KOPT-K1 (cell line): ENCODE measurements around the gene NKPD1.

Experiments used
- H3K27ac ChIP-seq: fragments of 200-600 bp; sonication (generic); 2 replicates; pipeline ENCODE4 v1.5.1; 2016; ENCODE audit warnings: antibody characterized with exemption, mild to moderate bottlenecking, low read depth, low read length; ENCODE audit not compliant: poor library complexity, severe bottlenecking
- H3K36me3 ChIP-seq: fragments of 200-600 bp; sonication (generic); 2 replicates; pipeline ENCODE4 v1.5.1; 2017; ENCODE audit warnings: antibody characterized with exemption, mild to moderate bottlenecking, low read length, moderate library complexity; ENCODE audit not compliant: insufficient read depth
- H3K9me3 ChIP-seq: fragments of 200-600 bp; sonication (generic); 2 replicates; pipeline ENCODE4 v1.5.1; 2017; ENCODE audit warnings: antibody characterized with exemption, low read length, mild to moderate bottlenecking; ENCODE audit not compliant: insufficient read depth, poor library complexity, severe bottlenecking

NKPD1 gene

GRCh38 chr19:45160870-45161737 is at the start of gene NKPD1:
TSS of gene NKPD1 (minus strand) at chr19:45160982. CDS start at chr19:45160150, 832 bp downstream.
- Histone ChIP-seq H3K9me3 (no peaks in the 10 kb centered on the region), H3K36me3 (no peaks in the 10 kb centered on the region), H3K27ac (no peak within 1 kb of the TSS)

GRCh38 chr19:45206328-45206727 is 45.5 kb upstream of the NKPD1 start:
- Histone ChIP-seq H3K9me3 (no peaks in the 10 kb centered on the region), H3K36me3 (no peaks in the 10 kb centered on the region), H3K27ac (no peak overlapping the region)

DNA sequence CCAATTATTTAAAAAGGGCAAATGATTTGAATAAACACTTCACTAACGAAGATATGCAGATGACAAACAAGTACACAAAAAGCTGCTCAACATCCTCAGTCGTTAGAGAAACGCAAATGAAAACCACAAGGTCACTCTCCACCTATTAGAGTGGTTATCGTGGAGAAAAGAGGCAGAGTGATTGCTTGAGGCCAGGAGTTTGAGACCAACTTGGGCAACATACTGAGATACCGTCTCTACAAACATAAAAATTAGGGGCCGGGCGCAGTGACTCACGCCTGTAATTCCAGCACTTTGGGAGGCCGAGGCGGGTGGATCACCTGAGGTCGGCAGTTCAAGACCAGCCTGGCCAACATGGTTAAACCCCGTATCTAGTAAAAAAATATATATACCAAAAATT is 45.0 kb upstream of the NKPD1 start:
- Histone ChIP-seq H3K27ac (no peak overlapping the region), H3K36me3 (no peaks in the 10 kb centered on the region), H3K9me3 (no peaks in the 10 kb centered on the region)

- Histone ChIP-seq H3K9me3 (no peaks in the 10 kb centered on the region), H3K27ac (no peak overlapping the region), H3K36me3 (no peaks in the 10 kb centered on the region)
Observed at GRCh38 chr19:45202637-45203036, 41.9 kb upstream of the NKPD1 start.

DNA sequence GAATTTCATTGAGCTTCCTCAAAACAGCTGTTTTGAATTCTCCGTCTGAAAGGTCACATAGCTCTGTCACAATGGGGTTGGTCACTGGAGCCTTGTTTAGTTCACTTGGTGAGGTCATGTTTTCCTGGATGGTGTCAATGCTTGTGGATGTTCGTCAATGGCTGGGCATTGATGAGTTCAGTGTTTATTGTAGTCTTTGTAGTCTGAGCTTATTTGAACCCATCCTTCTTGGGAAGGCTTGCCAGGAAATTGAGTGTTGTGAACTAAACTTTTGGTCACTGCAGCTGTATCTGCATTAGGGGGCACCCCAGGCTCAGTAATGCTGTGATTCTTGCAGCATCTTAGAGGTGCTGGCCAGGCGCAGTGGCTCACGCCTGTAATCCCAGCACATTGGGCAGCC is 39.8 kb upstream of the NKPD1 start:
- no peak overlapping the region for H3K27ac ChIP-seq
- H3K9me3 ChIP-seq = no peaks in the 10 kb centered on the region
- no peaks in the 10 kb centered on the region for H3K36me3 ChIP-seq

DNA sequence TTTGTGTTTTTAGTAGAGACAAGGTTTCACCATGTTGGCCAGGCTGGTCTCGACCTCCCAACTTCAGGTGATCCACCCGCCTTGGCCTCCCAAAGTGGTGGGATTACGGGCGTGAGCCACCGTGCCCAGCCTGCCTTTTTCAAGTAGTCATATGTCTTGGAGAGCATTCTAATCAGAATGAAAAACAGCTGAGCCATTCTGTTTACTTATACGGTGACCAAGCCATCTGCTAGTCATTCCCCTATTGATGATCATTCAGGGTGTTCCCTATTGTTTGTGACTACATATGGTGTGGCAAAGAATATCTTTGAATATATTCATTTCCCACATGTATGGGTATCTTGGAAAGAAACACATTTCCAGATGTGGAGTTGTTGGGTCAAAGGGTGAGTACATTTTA is 35.0 kb upstream of the NKPD1 start:
- Histone ChIP-seq H3K36me3 (no peaks in the 10 kb centered on the region), H3K27ac (no peak overlapping the region), H3K9me3 (no peaks in the 10 kb centered on the region)

DNA sequence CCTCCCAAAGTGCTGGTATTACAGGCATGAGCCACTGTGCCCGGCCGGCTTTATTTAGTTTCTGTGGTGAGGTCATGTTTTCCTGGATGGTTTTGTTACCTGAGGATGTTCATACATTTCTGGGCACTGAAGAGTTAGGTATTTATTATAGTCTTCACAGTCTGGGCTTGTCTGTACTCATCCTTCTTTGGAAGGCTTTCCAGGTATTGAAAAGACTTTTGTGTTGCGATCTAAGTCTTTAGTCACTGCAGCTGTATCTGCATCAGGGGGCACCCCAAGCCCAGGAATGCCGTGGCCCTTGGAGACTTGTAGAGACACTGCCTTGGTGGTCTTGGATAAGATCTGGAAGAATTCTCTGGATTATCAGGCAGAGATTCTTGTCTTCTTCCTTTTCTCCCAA is 30.6 kb upstream of the NKPD1 start:
- Histone ChIP-seq H3K27ac (no peak overlapping the region), H3K9me3 (no peaks in the 10 kb centered on the region), H3K36me3 (no peaks in the 10 kb centered on the region)

DNA sequence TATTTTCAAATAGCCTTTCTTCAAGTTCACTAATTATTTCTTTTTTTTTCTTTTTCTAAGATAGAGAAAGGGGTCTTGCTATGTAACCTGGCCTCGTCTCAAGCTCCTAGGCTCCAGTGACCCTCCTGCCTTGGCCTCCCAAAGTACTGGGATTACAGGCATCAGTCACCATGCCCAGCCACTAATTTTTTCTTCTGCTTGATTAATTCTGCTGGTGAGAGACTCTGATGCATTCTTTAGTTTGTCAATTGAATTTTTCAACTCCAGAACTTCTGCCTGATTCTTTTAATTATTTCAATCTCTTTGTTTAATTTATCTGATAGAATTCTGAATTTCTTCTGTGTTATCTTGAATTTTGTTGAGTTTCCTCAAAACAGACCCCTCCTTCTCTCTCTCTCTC is 29.2 kb upstream of the NKPD1 start:
- Histone ChIP-seq H3K27ac (no peak overlapping the region), H3K36me3 (no peaks in the 10 kb centered on the region), H3K9me3 (no peaks in the 10 kb centered on the region)

DNA sequence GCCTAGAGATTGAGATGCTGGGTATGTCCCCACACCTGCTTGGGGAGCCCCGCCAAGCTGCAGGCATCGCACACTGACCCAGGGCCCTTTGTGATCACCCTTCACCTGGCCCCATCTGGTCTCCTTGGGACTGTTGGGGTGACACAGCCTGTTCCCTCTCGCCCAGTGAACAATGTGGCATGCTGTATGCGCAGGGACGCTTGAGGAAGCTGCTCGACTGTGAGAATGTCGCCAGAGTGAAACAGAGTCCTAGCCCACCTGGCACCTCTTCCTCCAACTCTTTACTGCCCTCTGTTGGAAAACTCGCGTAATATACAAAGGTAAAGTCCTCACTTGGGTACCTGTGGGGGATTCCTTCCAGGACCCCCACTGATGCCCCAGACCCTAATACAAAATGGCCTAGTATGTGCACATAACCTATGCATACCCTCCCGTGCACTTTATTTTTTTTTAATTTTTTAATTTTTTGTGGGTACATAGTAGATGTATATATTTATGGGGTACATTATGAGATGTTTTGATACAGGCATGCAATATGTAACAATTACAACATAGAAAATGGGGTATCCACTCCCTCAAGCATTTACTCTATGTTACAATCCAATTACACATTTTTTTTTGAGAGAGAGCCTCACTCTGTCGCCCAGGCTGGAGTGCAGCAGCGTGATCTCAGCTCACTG is 26.8 kb upstream of the NKPD1 start:
- no peaks in the 10 kb centered on the region for H3K36me3 ChIP-seq
- H3K9me3 ChIP-seq = no peaks in the 10 kb centered on the region
- H3K27ac ChIP-seq = no peak overlapping the region

DNA sequence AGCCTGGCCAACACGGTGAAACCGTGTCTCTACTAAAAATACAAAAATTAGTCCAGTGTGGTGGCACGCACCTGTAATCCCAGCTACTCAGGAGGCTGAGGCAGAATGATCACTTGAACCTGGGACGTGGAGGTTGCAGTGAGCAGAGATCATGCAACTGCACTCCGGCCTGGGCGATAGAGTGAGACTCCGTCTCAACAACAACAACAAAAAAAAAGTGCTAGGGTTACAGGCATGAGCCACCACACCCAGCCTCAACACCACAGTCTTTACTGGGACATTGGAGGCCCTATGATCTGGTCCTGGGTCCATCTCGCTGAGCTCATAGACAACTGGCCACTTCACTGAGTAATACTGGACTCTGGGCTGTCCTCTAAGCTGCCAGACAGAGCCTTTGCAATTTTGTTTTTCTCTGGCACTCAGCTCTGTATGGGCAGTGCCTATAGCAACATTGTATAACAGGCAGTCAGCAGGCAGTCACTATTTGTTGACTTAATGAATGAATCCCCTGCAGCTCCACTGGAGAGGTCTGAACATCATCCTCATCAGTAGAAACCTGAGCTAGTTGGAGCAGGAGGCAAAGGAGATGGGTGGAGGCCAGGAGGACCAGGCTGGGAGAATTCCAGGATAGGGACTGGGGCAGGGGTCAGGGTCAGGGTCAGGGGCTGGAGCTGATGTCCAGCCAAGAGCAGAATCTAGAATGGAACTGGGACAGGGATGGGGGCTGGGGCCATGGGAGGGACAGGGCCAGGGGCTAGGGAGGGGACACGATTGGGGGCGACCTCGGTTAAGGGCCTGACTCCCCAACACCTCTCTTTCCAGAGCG is 25.9 kb upstream of the NKPD1 start:
- no peaks in the 10 kb centered on the region for H3K9me3 ChIP-seq
- no peaks in the 10 kb centered on the region for H3K36me3 ChIP-seq
- no peak overlapping the region for H3K27ac ChIP-seq

GRCh38 chr19:45184115-45184514 is 23.3 kb upstream of the NKPD1 start:
- H3K36me3 ChIP-seq = peaks cover 3% of the 10 kb centered on the region; the same call in 1 of the 2 replicates
- no peaks in the 10 kb centered on the region for H3K9me3 ChIP-seq
- H3K27ac ChIP-seq = no peak overlapping the region

- peaks cover 3% of the 10 kb centered on the region; the same call in 1 of the 2 replicates for H3K36me3 ChIP-seq
- H3K9me3 ChIP-seq = no peaks in the 10 kb centered on the region
- no peak overlapping the region for H3K27ac ChIP-seq
Observed at GRCh38 chr19:45182758-45183157, 22.0 kb upstream of the NKPD1 start.

DNA sequence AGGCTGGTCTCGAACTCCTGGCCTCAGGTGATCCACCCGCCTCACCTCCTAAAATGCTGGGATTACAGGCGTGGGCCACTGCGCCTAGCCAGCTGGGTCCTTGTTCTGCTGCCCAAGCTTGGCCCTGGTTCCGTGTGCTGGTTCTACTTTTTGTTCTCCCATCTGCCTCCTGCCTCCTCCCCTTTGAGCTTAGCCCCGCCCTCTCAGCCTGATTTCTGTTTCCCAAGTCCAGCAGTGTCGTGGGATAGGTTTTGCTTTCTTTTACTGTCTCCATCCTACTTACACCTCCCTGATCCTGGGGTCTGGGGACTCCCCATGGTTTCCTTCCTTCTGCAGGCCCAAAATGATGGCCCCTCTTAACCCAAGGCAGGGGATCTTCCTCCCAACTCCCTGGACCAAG is 20.2 kb upstream of the NKPD1 start:
- Histone ChIP-seq H3K27ac (no peak overlapping the region), H3K36me3 (peaks cover 3% of the 10 kb centered on the region; the same call in 1 of the 2 replicates), H3K9me3 (no peaks in the 10 kb centered on the region)

GRCh38 chr19:45179892-45180370 is 19.1 kb upstream of the NKPD1 start:
- Histone ChIP-seq H3K36me3 (peaks cover 3% of the 10 kb centered on the region; the same call in 1 of the 2 replicates), H3K9me3 (no peaks in the 10 kb centered on the region), H3K27ac (no peak overlapping the region)
